HG03045 (cell line): ENCODE data around the gene DPEP1.

Experiments used
- ATAC-seq: cut with Tn5 transposase; IDR thresholded peaks from one replicate; pipeline ENCODE4 v1.9.1; 2021; ENCODE audit warnings: mild to moderate bottlenecking, moderate library complexity; ENCODE audit not compliant: unreplicated experiment

The DPEP1 gene

DNA sequence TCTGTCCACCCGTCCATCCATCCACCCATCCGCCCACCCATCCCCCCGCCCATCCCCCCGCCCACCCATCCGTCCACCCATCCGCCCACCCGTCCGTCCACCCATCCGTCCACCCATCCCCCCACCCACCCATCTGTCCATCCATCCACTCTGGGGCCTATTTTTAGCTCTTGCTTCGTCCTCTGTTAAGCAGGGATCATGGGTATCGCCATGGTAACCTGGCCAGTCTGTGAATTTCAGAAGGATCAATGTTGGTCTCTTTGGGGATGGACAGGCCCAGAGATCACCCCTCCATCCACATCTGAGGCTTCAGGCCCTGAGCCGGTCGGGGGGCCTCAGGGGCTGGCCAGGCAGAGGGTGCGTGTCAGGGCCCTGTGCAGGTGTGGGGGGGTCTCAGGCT is 15.2 kb upstream of the DPEP1 start:
- ATAC-seq, result no peak

DNA sequence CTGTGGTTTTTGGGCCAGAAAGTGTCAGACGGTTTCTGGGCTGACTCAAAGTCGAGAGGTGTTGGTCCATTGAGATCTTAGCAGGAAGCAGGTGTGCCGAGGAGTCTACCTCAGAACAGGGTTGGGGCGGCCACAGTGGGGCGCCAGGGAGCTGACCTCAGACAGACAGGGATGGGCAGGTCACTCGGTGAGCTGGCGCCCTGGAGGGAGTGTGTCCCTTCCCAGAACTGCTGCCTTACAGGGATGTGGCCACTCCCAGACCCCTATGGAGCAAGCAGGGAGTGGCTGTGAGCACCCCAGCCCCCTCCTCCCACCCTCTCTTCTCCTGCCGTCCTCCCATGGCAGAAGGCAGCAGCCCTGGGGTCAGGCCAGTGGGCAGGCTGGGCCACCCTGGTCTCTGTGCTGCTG is 14.0 kb upstream of the DPEP1 start:
- no peak for ATAC-seq

DNA sequence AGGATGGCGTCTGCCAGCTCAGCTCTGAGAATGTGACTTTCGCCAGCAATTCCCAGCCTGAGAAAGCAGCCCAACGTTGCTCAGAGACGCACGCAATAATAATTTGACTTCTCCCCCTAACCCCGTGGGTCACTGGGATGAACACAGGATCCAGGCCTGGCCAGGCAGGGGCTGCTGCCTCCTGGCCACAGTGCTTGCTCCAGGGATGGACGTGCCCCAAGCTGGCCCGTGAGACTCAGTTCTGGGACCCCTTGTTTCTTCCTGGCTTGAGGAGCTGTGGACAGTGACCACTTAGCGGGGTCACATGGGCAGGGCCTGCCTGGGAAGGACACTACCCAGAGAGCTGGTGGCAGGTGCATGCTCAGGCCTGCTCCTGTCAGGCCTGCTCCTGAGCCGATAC is 13.5 kb upstream of the DPEP1 start:
- ATAC-seq, result no peak

DNA sequence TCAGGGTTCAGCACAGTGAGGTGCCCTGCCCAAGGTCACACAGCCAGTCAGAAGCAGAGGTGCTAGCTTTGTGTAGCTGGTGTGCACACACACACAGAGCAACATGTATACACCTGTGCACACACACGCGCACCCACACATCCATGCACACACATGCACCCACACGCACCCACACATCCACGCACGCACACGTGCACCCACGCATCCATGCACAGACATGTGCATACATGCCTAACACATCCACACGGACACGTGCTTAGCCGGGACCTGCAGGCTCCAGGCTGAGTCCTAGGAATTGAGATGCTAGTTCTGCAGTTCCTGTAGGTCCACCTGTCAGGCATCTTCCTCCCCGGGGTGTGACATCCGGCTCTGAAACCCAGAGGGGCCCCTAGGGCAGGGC is 13.0 kb upstream of the DPEP1 start:
- ATAC-seq, result no peak

DNA sequence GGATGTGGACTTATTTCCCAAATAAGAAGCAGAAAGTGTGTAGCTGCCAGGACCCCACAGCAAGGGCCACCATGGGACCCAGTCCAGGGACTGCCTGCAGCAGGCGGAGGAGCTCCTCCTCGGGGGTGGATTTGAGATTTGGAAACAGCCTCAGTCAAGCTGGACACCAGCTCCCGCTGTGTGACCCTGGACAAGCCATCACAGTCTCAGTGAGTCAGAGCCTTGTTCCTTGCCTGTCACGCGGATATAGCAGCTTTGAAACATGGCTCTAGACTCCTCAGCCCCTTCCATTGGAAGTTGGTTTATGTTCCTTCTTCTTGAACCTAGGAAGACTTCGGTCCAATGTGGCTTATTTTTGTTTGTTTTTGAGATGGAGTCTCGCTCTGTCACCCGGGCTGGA is 12.5 kb upstream of the DPEP1 start:
- ATAC-seq, result no peak

DNA sequence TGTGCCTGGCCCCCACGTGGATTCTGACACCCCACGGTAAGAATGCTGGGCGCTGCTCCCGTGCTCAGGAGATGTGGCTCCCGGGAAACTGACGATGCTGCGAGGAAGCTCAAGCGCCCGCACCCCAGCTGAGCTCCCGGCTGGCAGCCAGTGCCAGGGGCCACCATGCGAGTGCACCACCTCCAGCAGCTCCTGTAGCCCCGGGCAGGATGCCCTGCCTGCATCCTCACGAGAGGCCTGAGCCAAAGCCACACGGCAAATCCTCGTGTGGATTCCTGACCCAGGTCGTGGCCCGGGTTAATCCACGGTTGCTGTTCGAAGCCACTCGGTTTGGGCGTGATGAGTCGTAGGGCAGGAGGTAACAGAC is 11.6 kb upstream of the DPEP1 start:
- ATAC-seq, result no peak

DNA sequence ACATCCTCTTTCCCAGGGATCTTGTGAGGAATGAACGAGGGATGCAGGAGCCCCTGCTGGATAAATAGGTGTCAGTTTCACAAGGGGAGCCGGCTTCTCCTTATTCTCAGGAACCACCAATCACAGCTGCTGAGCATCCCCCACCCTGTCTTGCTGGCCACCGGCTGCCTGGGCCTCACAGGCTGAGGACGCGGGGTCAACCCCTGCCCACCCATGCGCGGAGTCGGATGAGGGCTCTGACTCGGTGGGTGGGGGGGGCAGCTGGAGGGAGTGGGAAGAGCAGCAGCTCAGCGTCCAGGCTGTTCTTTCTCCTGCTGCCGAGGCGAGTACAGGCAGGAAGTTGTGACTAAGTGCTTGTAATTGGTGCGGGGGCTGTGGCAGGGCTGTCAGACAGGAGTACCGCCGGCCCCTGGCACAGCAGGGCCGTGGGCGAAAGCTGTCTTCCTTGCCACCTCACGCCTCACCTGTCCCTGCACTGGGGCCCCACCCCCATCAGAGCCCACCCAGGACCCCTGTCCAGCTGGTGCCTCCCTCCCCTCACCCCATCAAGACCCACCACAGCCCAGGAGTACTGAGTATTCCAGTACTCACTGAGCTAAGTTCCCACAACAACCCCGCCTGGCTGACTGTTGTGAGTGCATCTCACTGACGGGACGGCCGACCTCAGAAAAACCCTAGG is 11.0 kb upstream of the DPEP1 start:
- ATAC-seq, result no peak

DNA sequence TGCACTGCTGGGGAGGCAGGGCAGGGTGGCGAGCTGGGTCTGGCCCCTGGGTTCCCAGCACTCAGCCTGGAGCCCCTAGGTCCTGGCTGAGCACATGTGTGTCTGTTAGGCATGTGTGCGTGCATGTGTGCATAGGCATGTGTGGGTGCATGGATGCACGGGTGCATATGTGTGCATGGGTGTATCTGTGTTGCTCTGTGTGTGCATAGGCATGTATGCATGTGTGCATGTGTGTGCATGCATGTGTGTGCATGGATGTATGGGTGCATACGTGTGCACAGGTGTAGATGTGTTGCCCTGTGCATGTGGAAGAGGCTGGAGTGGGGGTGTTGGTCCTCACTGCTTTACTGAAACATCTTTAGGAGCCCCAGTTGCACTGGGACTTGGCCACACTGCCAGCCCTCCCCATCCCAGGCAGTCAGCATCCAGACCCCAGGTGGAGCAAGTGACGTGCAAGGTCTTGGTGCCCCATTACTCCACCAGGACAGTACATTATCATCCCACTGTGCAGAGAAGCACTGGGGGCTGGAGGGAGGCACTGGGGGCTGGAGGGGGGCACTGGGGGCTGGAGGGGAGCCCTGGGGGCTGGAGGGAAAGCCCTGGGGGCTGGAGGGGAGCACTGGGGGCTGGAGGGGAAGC is 10.4 kb upstream of the DPEP1 start:
- ATAC-seq, result no peak

DNA sequence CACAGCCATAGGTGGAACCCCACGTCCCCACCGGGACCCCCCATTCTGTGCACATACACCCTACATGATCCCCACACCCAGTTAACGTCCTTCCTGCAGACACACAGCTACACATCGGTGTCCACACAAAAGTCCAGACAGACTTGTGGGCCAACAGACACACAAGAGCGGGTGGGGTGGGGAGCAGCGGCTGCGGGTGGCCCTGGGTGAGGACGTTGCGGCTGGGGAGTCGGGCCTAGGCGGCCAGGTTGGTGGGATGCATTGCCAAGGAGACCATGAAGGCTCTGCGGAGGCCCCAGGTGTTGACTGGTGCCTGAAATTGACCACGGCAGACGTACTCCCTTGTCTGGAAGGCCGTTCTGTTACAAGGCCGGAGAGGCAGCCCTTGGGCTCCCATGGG is 8.7 kb upstream of the DPEP1 start:
- no peak for ATAC-seq

DNA sequence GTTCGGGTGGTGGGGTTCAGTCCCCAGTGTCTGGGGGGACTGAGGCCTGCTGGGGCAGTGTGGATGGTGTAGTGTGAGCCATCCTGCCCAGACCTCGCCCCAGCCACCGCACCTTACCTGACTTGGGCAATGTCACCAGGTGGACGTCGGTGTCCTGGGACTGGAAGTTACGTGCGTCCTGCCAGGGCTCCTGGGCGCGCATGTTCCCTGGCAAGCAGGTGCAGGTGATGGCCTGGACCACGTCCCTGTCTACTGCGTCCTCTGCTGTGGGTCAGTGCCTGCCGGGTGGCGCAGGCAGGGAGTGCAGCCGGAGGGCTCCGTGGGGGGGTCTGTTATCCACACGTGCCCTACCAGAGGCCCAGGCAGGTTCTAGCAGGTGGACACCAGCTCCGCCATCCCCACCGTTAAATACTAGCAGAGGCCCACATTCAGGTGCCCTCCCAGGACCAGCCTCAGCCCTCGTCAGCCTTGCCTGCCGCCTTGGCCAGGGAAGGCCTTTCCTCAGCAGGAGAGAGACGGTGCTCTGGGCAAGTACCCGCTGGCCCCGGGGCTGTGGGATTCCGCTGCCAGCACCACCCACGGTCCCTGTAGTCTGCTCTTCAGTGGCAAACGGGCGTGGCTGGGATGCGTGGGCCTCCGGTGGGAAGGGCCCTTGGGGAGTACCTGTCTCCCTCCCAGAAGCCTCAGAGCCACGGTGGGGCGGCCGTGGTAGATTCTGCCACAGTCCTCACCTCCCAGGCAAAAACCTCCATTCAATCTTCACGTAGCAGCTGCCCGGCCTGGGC is 8.1 kb upstream of the DPEP1 start:
- ATAC-seq, result no peak

DNA sequence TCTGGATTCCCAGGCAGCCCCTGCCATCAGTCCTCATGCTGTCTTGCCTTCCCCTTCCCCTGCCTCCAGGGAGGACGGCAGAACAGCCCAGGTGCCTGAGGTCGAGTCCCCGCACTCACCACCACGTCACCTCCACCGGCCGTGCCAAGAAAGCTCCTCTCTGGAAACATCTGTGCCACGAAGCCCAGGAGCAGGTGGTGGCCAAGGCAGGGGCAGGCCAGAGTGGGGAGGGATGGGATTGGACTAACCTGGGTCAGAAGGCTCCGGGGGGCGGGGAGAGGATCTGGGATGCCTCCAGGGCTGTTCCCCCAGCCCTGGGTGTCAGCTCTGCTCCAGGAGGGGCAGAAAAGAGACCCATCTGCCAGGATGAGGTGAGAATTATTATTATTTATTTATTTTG is 7.4 kb upstream of the DPEP1 start:
- no peak for ATAC-seq

DNA sequence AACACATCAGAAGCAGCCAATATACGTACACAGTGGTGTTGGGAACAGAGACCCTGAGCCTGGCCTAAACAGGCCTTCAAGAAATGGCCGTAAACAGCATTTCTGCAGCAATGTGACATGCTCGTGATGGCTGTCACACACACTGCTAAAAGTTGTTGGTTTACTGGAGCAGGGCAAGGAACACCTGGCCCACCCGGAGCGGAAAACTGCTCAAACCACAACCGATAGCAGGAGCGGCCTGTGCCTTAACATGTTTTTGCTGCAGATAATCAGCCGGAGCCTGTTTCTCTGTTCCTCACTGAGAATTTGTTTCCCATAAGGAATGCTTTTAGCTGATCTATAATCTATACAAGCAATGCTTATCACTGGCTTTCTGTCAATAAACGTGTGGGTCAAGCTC is 6.0 kb upstream of the DPEP1 start:
- no peak for ATAC-seq

DNA sequence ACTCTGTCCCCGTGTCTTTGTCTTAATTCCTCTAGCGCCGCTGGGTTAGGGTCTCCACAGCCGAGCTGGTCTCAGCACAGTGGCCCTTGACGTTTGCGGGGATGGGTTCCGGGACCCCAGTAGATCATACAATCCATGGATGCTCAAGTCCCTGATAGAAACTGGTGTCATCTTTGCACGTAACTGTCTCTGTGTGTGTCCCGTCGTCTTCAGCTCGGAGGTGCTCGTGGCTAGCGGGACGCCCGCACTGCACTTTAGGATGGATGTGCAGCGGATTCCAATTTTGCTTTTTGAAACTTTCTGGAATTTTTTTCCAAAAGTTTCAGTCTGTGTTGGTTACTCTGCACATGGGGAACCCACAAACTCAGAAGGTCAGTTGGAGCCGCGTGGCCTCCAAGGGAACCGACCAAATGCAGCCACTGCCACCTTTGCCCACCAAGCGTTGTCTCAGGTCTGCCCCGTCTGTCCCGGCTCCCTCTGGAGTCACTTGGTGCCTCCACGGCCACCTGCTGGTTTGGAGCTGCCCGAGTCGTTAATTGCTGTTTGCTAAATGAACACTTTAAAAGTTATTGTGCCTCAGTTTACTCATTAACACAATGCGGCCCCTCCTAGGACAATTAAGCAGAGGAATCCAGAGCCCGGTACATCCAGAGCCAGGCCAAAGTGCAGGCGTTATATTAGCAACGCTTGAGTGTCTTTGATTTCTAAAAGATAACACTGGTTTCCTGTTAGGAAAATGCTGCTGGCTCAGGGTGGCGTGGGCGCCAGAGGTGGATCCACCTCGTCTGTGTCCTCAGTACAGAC is 5.3 kb upstream of the DPEP1 start:
- no peak for ATAC-seq

DNA sequence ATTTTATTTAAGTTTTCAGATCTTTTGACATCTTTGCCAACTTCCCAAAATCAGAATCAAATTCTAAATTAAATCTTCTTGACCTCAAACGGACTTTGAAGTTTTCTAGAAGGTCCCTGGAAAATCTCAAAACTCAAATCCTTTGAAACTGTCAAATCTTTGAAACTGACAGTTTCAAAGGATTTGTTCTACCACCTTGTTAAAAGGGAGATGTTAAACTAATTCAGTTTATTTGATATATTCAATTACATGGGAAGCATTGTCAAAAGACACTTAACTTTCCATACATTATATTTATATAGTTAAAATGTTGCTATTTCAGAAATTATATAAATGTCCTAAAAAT is 3.4 kb upstream of the DPEP1 start:
- ATAC-seq, result no peak

DNA sequence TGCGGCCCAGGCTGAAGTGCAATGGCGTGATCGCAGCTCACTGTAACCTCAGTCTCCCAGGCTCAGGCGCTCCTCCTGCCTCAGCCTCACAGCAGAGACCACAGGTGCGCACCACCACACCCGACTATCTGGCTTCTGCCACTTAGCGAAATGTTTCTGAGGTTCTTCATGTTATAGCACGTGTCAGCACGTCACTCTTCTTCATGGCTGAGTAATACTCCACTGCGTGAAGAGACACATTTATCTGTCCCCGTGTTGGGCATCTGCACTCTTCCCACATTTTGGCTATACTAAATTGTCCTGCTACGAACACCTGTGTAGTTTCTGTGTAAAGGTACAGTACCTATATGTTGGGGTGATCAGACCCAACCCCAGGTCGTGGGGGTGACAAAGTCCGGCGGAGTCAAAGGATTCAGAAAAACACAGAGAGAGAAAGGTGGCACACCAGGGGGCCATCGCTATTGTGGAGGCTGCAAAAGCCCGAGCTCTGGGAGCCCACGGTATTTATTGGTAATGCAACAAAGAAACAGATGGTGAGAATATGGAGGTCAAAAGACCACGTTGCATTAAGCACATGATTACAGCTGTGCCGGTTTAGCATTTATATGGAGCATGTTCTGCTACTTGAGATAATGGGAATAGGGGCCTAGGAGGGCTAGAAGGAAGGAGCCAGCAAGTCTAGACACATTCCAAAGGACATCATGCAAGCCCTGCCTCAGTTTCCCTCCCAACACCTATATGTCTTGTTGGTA is 851 bp upstream of the DPEP1 start:
- no peak for ATAC-seq

DNA sequence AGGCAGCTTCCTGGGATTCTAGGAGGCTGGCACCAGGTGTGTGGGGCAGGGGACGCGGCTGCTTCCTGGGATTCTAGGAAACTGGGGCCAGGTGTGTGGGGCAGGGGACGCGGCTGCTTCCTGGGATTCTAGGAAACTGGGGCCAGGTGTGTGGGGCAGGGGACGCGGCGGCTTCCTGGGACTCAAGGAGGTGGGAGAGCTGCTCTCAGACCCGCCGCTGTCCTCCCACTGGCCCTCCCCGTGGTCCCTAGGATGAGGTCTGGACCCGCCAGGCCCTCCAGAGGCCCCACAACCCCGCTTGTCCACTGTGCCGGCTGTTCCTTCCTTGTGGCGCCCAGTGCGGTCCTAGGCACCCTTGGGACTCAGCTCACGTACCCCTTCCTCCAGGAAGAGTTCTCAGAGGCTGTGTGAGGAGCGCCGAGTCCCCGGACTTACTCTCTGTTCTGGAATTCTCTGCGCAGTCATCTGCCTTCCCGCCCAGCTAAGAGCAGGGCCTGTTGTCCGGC is 565 bp downstream of the DPEP1 start:
- no peak for ATAC-seq

DNA sequence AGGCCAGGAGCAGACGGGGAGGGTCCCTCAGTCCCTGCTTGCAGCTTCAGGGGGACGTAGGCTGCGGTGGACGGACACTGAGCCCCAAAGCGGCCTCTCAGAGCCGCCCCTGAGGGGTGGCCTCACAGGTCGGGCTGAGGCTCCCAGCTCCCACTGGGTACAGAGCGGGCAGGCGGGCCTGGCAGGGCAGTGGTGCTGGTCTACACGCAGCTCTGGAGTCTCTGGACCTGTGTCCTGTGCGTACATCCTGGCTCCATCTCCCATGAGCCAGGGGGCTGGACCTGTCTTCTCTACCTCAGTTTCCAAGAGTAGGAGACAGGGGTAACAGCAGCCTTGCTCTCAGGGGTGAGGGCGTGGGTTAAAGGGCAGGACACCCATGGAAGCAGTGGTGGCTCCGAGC is 1.7 kb downstream of the DPEP1 start:
- ATAC-seq, result no peak

DNA sequence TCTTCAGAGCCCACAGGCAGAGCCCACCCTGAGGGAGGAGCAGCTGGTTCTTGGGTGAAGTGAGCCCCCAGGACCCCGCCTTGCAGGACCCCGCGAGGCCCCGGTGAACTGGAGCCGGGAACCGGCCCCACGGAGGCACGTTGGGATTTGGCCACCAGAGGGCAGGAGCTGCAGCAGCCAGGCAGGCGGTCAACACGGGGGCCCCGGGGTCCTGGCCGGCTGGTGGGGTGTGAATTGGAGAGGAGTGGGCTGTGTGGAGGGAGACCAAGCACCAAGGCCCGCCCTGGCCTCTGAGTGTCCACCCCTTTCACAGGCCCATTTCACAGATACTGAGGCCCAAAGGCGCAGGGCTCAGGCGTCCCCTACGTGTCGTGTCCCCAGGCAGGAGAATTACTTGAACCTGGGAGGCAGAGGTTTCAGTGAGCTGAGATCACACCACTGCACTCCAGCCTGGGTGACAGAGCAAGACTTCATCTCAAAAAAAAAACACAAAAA is 2.2 kb downstream of the DPEP1 start:
- no peak for ATAC-seq

DNA sequence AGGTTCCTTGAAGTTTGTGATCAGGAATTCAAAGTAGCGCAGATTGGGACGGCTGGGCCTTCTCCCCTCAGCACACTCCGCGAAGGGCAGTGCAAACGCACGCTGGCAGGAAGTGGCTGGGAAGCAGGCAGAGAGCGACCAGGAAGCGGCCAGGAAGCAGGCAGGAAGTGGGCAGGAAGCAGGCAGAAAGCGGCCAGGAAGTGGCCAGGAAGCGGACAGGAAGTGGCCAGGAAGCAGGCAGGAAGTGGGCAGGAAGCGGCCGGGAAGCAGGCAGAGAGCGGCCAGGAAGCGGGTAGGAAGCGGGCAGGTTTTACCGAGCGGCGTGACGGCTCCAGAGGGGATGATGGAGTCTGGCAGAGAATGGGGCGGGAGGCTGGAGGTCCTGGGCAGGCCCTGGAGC is 3.2 kb downstream of the DPEP1 start:
- ATAC-seq, result no peak

DNA sequence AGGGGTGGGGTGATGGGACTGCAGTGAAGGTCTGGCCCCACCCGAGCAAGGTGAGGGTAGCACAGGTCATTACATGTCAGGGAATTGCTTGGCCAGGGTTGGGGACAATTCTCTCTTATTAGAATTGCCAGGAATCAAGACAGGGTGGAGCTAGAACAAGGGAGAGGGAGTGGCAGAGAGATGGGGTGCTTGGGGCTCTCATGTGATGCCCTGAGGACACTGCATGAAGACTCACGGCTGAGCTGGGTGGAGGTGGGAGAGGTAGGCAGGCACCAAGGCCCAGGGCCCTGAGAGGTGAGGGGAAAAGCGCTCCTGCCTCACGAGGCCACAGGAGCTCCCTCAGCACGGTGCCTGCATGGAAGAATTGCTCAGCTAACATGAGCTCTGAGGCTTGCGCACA is 3.6 kb downstream of the DPEP1 start:
- no peak for ATAC-seq
